PFSK-1 (cell line): ENCODE measurements around the gene FIBIN.

Experiments
- FOXP2 ChIP-seq: optimal IDR thresholded peaks from 2 replicates; pipeline ENCODE3; 2011; ENCODE audit warnings: borderline replicate concordance, control low read depth, inconsistent platforms; ENCODE audit not compliant: insufficient read depth; ENCODE audit errors: extremely low read length, extremely low read depth
- POLR2AphosphoS5 ChIP-seq: IDR thresholded peaks from 2 replicates; pipeline ENCODE4 v1.6.1; 2012; ENCODE audit warnings: low read depth, mild to moderate bottlenecking, control low read depth, low read length, moderate library complexity
- SIN3A ChIP-seq: IDR thresholded peaks from 2 replicates; pipeline ENCODE4 v1.6.1; 2012; ENCODE audit warnings: mild to moderate bottlenecking, low read length, moderate library complexity, borderline replicate concordance; ENCODE audit not compliant: insufficient read depth
- TAF1 ChIP-seq: IDR thresholded peaks from 2 replicates; pipeline ENCODE4 v1.6.1; 2012; ENCODE audit warnings: low read length, control low read depth, borderline replicate concordance; ENCODE audit not compliant: insufficient read depth
- TF ChIP-seq, protein P1 (sequence below), 2 experiments: IDR thresholded peaks; 2 replicates each; pipeline versions ENCODE4 v1.6.1 to v1.8.0; 2011 to 2012; ENCODE audit warnings: low read depth in 2 of 2, low read length in 2 of 2, control low read depth in 1 of 2, inconsistent platforms in 1 of 2, mild to moderate bottlenecking in 1 of 2, moderate library complexity in 1 of 2; ENCODE audit not compliant: insufficient read depth in 1 of 2

DNA sequence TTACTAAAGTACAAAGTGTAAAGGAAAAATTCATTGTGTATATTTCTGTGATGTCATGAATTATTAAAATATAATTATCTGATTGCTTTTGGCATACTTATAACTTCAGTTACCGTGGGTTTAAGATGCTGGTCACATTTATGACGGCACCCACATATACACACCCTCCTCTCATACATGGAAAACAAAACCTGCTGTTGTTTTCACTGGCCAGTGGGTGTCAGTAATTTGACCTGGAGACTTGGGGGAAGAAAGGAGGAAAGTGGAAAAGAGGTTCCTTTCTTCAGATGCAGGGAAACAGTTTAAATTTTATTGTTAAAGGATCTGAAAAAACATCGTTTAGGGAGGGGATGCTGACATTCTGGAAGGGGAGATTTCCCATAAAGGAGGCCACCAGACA lies 46.0 kb downstream of the FIBIN start:
- TF ChIP-seq POLR2AphosphoS5, result no peak
- TF ChIP-seq TAF1, result no peak
- TF ChIP-seq FOXP2, result no peak
- TF ChIP-seq SIN3A, result no peak
- TF ChIP-seq, protein P1, sequence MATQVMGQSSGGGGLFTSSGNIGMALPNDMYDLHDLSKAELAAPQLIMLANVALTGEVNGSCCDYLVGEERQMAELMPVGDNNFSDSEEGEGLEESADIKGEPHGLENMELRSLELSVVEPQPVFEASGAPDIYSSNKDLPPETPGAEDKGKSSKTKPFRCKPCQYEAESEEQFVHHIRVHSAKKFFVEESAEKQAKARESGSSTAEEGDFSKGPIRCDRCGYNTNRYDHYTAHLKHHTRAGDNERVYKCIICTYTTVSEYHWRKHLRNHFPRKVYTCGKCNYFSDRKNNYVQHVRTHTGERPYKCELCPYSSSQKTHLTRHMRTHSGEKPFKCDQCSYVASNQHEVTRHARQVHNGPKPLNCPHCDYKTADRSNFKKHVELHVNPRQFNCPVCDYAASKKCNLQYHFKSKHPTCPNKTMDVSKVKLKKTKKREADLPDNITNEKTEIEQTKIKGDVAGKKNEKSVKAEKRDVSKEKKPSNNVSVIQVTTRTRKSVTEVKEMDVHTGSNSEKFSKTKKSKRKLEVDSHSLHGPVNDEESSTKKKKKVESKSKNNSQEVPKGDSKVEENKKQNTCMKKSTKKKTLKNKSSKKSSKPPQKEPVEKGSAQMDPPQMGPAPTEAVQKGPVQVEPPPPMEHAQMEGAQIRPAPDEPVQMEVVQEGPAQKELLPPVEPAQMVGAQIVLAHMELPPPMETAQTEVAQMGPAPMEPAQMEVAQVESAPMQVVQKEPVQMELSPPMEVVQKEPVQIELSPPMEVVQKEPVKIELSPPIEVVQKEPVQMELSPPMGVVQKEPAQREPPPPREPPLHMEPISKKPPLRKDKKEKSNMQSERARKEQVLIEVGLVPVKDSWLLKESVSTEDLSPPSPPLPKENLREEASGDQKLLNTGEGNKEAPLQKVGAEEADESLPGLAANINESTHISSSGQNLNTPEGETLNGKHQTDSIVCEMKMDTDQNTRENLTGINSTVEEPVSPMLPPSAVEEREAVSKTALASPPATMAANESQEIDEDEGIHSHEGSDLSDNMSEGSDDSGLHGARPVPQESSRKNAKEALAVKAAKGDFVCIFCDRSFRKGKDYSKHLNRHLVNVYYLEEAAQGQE (IDR thresholded peaks at IDR 0.05; ENCODE audit: insufficient read depth in 1 of 2, low read depth in 2 of 2, low read length in 2 of 2), result no peak
